Measurements from ENCODE around the gene VASH2. TPM values are rescaled to one million over a fixed set of nuclear protein-coding genes. Genes with fewer than 3 reads are reported as not detected.
"Not testable (repeated sequence)": the region's sequence is repeated elsewhere in the genome, so short reads cannot be mapped to it uniquely, and the experiment has no call there.

VASH2 gene
- total RNA-seq, 2 donors from 2014 or later, result 0.59 to 0.76 TPM

- DNase-seq, result no peak
- no peak for ATAC-seq
- intact Hi-C loops (cut with DNase I, micrococcal nuclease), result no loop called here
Observed at GRCh38 chr1:212953321-212953720, 3.0 kb downstream of the VASH2 start.

GRCh38 chr1:212954514-212954913 is 4.2 kb downstream of the VASH2 start:
- no peak for ATAC-seq
- intact Hi-C loops (cut with DNase I, micrococcal nuclease), result no loop called here

GRCh38 chr1:212955098-212955497 is 4.8 kb downstream of the VASH2 start:
- intact Hi-C loops (cut with DNase I, micrococcal nuclease), result no loop called here
- DNase-seq, result no peak
- ATAC-seq, result no peak

More at GRCh38 chr1:212954514-212954913, 4.2 kb downstream of the VASH2 start:
- DNase-seq, result no peak

- DNase-seq (no peak), ATAC-seq (no peak)
- intact Hi-C loops (cut with DNase I, micrococcal nuclease), result no loop called here
Observed at GRCh38 chr1:212955961-212956620, 5.8 kb downstream of the VASH2 start.

- ATAC-seq (no peak), DNase-seq (no peak)
- intact Hi-C loops (cut with DNase I, micrococcal nuclease), result no loop called here
Observed at GRCh38 chr1:212957546-212957945, 7.2 kb downstream of the VASH2 start.

- ATAC-seq (no peak), DNase-seq (no peak)
- intact Hi-C loops (cut with DNase I, micrococcal nuclease), result no loop called here
Observed at GRCh38 chr1:212958175-212958574, 7.8 kb downstream of the VASH2 start.

GRCh38 chr1:212959266-212960220 is 9.2 kb downstream of the VASH2 start:
- ATAC-seq (no peak), DNase-seq (no peak)
- intact Hi-C loops (cut with DNase I, micrococcal nuclease), result no loop called here

- DNase-seq (no peak), ATAC-seq (no peak)
- intact Hi-C loops (cut with DNase I, micrococcal nuclease), result no loop called here
Observed at GRCh38 chr1:212960932-212961331, 10.6 kb downstream of the VASH2 start.

GRCh38 chr1:212962509-212962908 is 12.2 kb downstream of the VASH2 start:
- DNase-seq (no peak), ATAC-seq (no peak)
- intact Hi-C loops (cut with DNase I, micrococcal nuclease), result no loop called here

GRCh38 chr1:212964102-212964501 is 13.8 kb downstream of the VASH2 start:
- no peak for DNase-seq
- ATAC-seq, result no peak
- intact Hi-C loops (cut with DNase I, micrococcal nuclease), result no loop called here

GRCh38 chr1:212964993-212965392 is 14.7 kb downstream of the VASH2 start:
- DNase-seq; intact Hi-C loops (cut with DNase I, micrococcal nuclease); ATAC-seq: not testable (repeated sequence)

GRCh38 chr1:212966616-212967015 is 16.3 kb downstream of the VASH2 start:
- no peak for DNase-seq
- no peak for ATAC-seq
- intact Hi-C loops (cut with DNase I, micrococcal nuclease), result no loop called here

- ATAC-seq (peak; percentile 51), DNase-seq (no peak)
- intact Hi-C loops (cut with DNase I, micrococcal nuclease), result no loop called here
Observed at GRCh38 chr1:212967801-212968200, 17.5 kb downstream of the VASH2 start.

GRCh38 chr1:212968368-212968863 is 18.1 kb downstream of the VASH2 start:
- ATAC-seq, result no peak
- no peak for DNase-seq
- intact Hi-C loops (cut with DNase I, micrococcal nuclease), result no loop called here

- DNase-seq (no peak), ATAC-seq (no peak)
- intact Hi-C loops (cut with DNase I, micrococcal nuclease), result no loop called here
Observed at GRCh38 chr1:212970085-212970484, 19.7 kb downstream of the VASH2 start.

- intact Hi-C loops (cut with DNase I, micrococcal nuclease), result no loop called here
- DNase-seq, result no peak
- no peak for ATAC-seq
Observed at GRCh38 chr1:212971312-212971711, 21.0 kb downstream of the VASH2 start.

GRCh38 chr1:212973426-212973825 is 23.1 kb downstream of the VASH2 start:
- ATAC-seq (no peak), DNase-seq (no peak)
- intact Hi-C loops (cut with DNase I, micrococcal nuclease), result no loop called here

GRCh38 chr1:212973899-212974298 is 23.6 kb downstream of the VASH2 start:
- intact Hi-C loops (cut with DNase I, micrococcal nuclease), result no loop called here
- DNase-seq (no peak), ATAC-seq (no peak)

GRCh38 chr1:212974711-212975110 is 24.4 kb downstream of the VASH2 start:
- ATAC-seq (no peak), DNase-seq (no peak)
- intact Hi-C loops (cut with DNase I, micrococcal nuclease), result no loop called here
